Lower lobe of right lung (tissue), 2 donors: Measurements from ENCODE around the gene DCXR. TPM values are rescaled to one million over a fixed set of nuclear protein-coding genes. Genes with fewer than 3 reads are reported as not detected.
A peak's percentile ranks its signal among the peaks of the same experiment; 100 is the strongest.

Experiments
- ATAC-seq, 2 donors: fragments of 200-7000 bp; cut with Tn5 transposase; one replicate each; pipeline ENCODE4 v1.9.1; 2020 to 2022; ENCODE audit warnings: mild to moderate bottlenecking in 2 of 2, moderate library complexity in 2 of 2
- DNase-seq: peaks from one replicate; pipeline ENCODE4 v3.0.0-alpha.2; 2020
- H3K27ac ChIP-seq: fragments of 200-600 bp; one replicate; pipeline ENCODE4 v1.8.0; 2022
- H3K27me3 ChIP-seq: fragments of 200-600 bp; one replicate; pipeline ENCODE4 v1.8.0; 2022; ENCODE audit warnings: low read depth
- H3K36me3 ChIP-seq: fragments of 200-600 bp; one replicate; pipeline ENCODE4 v1.8.0; 2022; ENCODE audit warnings: mild to moderate bottlenecking
- H3K4me1 ChIP-seq: fragments of 200-600 bp; one replicate; pipeline ENCODE4 v1.8.0; 2022
- H3K4me3 ChIP-seq: fragments of 200-600 bp; one replicate; pipeline ENCODE4 v1.8.0; 2022; ENCODE audit warnings: mild to moderate bottlenecking
- H3K9me3 ChIP-seq: fragments of 200-600 bp; one replicate; pipeline ENCODE4 v1.8.0; 2022
- intact Hi-C: fragments of 100-400 bp; cut with DNase I; formaldehyde crosslinking; loops from one replicate; pipeline ENCODE4 v1.11.0; 2022
- total RNA-seq: library from RNA; stranded (reverse); fragmentation: NEBNext Ultra II Directional; extraction: Animal tissue kit (Norgen Biotek cat#: 25700); gene quantifications from one replicate; pipeline ENCODE4 v1.2.1, GENCODE V29; 2021
- TF ChIP-seq, protein P1 (sequence below): fragments of 200-600 bp; IDR thresholded peaks from one replicate; pipeline ENCODE4 v1.8.0; 2022; ENCODE audit warnings: antibody characterized with exemption, mild to moderate bottlenecking
- donor health status: DM: no; HTN: yes; CAD: no; lungs with severe emphysema.

Gene DCXR
- total RNA-seq, 1 donor from 2014 or later, result 133 TPM

- H3K36me3 ChIP-seq, result peaks cover 15% of the 10 kb centered on the region
- no peaks in the 10 kb centered on the region for H3K27me3 ChIP-seq
- peak; percentile 1 to 2 for ATAC-seq
- H3K27ac ChIP-seq, result peak overlapping the region; percentile 73
- TF ChIP-seq, protein P1, sequence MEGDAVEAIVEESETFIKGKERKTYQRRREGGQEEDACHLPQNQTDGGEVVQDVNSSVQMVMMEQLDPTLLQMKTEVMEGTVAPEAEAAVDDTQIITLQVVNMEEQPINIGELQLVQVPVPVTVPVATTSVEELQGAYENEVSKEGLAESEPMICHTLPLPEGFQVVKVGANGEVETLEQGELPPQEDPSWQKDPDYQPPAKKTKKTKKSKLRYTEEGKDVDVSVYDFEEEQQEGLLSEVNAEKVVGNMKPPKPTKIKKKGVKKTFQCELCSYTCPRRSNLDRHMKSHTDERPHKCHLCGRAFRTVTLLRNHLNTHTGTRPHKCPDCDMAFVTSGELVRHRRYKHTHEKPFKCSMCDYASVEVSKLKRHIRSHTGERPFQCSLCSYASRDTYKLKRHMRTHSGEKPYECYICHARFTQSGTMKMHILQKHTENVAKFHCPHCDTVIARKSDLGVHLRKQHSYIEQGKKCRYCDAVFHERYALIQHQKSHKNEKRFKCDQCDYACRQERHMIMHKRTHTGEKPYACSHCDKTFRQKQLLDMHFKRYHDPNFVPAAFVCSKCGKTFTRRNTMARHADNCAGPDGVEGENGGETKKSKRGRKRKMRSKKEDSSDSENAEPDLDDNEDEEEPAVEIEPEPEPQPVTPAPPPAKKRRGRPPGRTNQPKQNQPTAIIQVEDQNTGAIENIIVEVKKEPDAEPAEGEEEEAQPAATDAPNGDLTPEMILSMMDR, result no peak
- DNase-seq, result no peak
- no peak overlapping the region for H3K4me3 ChIP-seq
- H3K9me3 ChIP-seq, result no peaks in the 10 kb centered on the region
- intact Hi-C loops, result no loop called here
- peaks cover 45% of the 10 kb centered on the region for H3K4me1 ChIP-seq
These were observed 46.4 kb downstream of the DCXR start for GRCh38 chr17:81990836-81991683.

- H3K36me3 ChIP-seq, result peaks cover 33% of the 10 kb centered on the region
- H3K4me3 ChIP-seq, result no peak overlapping the region
- DNase-seq, result peak; percentile 38
- H3K4me1 ChIP-seq, result peaks cover 14% of the 10 kb centered on the region
- H3K27me3 ChIP-seq, result no peaks in the 10 kb centered on the region
- H3K9me3 ChIP-seq, result no peaks in the 10 kb centered on the region
- no peak for ATAC-seq
- intact Hi-C loops, result no loop called here
- H3K27ac ChIP-seq, result no peak overlapping the region
- TF ChIP-seq, protein P1, result no peak
These were observed 50.2 kb downstream of the DCXR start for GRCh38 chr17:81987161-81987770.

DNA sequence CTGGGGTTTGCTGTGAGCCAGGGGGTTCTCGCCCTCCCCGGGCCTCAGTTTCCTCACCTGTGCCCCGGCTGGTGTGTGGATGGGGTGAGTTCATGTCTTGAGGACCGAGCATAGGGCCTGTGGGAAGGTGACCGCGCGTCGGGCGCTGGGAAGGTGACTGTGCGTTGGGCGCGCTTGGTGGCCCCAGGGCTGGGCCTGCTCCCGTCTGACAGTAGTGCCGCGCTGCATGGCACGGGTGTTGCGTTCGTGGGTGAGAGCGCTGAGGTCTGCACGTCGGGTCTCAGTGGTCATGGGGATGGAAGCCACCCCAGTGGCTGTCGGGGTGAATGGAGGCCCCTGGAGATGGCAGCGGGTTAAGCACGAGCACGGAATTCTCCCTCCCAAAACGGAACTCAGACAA, 50.9 kb downstream of the DCXR start:
- DNase-seq, result no peak
- no peak overlapping the region for H3K4me3 ChIP-seq
- ATAC-seq, result no peak
- H3K36me3 ChIP-seq, result peaks cover 33% of the 10 kb centered on the region
- intact Hi-C loops, result no loop called here
- H3K4me1 ChIP-seq, result peaks cover 9% of the 10 kb centered on the region
- no peaks in the 10 kb centered on the region for H3K27me3 ChIP-seq
- no peak overlapping the region for H3K27ac ChIP-seq
- no peaks in the 10 kb centered on the region for H3K9me3 ChIP-seq
- TF ChIP-seq, protein P1, result no peak

Other genes with a start within 250 kb of the DCXR start
- not detected for gene GCGR, start 233.5 kb downstream of the DCXR start, total RNA-seq
- 69.2 TPM for gene MCRIP1, start 204.4 kb downstream of the DCXR start, total RNA-seq
- gene PPP1R27, start 202.6 kb downstream of the DCXR start, total RNA-seq, result not detected
- 432 TPM for gene P4HB, start 177.2 kb downstream of the DCXR start, total RNA-seq
- 331 TPM for gene ARHGDIA, start 166.4 kb downstream of the DCXR start, total RNA-seq
- 42.7 TPM for gene ALYREF, start 146.1 kb downstream of the DCXR start, total RNA-seq
- gene ANAPC11, start 146.0 kb downstream of the DCXR start, total RNA-seq, result 81.9 TPM
- 0.71 TPM for gene NPB, start 135.5 kb downstream of the DCXR start, total RNA-seq
- 39.7 TPM for gene PCYT2, start 126.3 kb downstream of the DCXR start, total RNA-seq
- 32.8 TPM for gene SIRT7, start 119.5 kb downstream of the DCXR start, total RNA-seq
- 30.7 TPM for gene MAFG, start 110.0 kb downstream of the DCXR start, total RNA-seq
- 23.0 TPM for gene PYCR1, start 100.4 kb downstream of the DCXR start, total RNA-seq
- not detected for gene MYADML2, start 90.5 kb downstream of the DCXR start, total RNA-seq
- 4.4 TPM for gene NOTUM, start 76.5 kb downstream of the DCXR start, total RNA-seq
- 45.3 TPM for gene ASPSCR1, start 60.1 kb downstream of the DCXR start, total RNA-seq
- gene CENPX, start 14.8 kb downstream of the DCXR start, total RNA-seq, result 43.8 TPM
- gene LRRC45, start 14.4 kb downstream of the DCXR start, total RNA-seq, result 17.3 TPM
- 2.8 TPM for gene RAC3, start 6.0 kb downstream of the DCXR start, total RNA-seq
- gene RFNG, start 14.1 kb upstream of the DCXR start, total RNA-seq, result 35.1 TPM
- gene GPS1, start 14.2 kb upstream of the DCXR start, total RNA-seq, result 71.5 TPM
- 85.1 TPM for gene DUS1L, start 28.1 kb upstream of the DCXR start, total RNA-seq
- 302 TPM for gene FASN, start 60.5 kb upstream of the DCXR start, total RNA-seq
- 63.4 TPM for gene CCDC57, start 175.1 kb upstream of the DCXR start, total RNA-seq
- 81.9 TPM for gene SLC16A3, start 191.3 kb upstream of the DCXR start, total RNA-seq
- 146 TPM for gene CSNK1D, start 236.0 kb upstream of the DCXR start, total RNA-seq